Activated CD4-positive, alpha-beta T cell treated with anti-CD3 and anti-CD28 coated beads for 36 hours (primary cell): Measurements from ENCODE around the gene FOXRED2. TPM values are rescaled to one million over a fixed set of nuclear protein-coding genes. Genes with fewer than 3 reads are reported as not detected.

ENCODE experiments used
- ATAC-seq: fragments of 200-7000 bp; cut with Tn5 transposase; one replicate; pipeline ENCODE4 v1.10.0; 2021; ENCODE audit warnings: mild to moderate bottlenecking, moderate library complexity
- CTCF ChIA-PET: fragments of 350-600 bp; sonication (Branson Sonifier 250); formaldehyde crosslinking; loops from one replicate; lab custom pipeline; 2021; ENCODE audit warnings: antibody characterized with exemption; lab: Charles Lee
- POLR2A ChIA-PET: fragments of 350-600 bp; sonication (Branson Sonifier 250); formaldehyde crosslinking; loops from one replicate; lab custom pipeline; 2021; ENCODE audit warnings: antibody characterized with exemption, inconsistent platforms; lab: Charles Lee
- DNase-seq: peaks from one replicate; pipeline ENCODE4 v3.0.0-alpha.2; 2020
- H3K27ac Mint-ChIP-seq: one replicate; pipeline ENCODE4 v1.8.0; 2021; ENCODE audit warnings: mixed read lengths
- H3K27me3 Mint-ChIP-seq: one replicate; pipeline ENCODE4 v1.8.0; 2021; ENCODE audit warnings: mixed read lengths
- H3K36me3 Mint-ChIP-seq: one replicate; pipeline ENCODE4 v1.8.0; 2021; ENCODE audit warnings: low read depth, mixed read lengths
- H3K4me1 Mint-ChIP-seq: one replicate; pipeline ENCODE4 v1.8.0; 2021; ENCODE audit warnings: mixed read lengths
- H3K4me3 Mint-ChIP-seq: one replicate; pipeline ENCODE4 v1.8.0; 2021; ENCODE audit warnings: mild to moderate bottlenecking, moderate library complexity, mixed read lengths
- H3K9me3 Mint-ChIP-seq: one replicate; pipeline ENCODE4 v1.8.0; 2021; ENCODE audit warnings: low read depth, mixed read lengths
- intact Hi-C, 2 experiments: fragments of 100-400 bp; cut with DNase I in 1 of 2; cut with micrococcal nuclease in 1 of 2; formaldehyde crosslinking; loops; one replicate each; pipeline versions ENCODE4 v1.14.2 to v1.15.1; 2022 to 2024; cut with DNase I, micrococcal nuclease
- total RNA-seq, 2 experiments: library from RNA; stranded (reverse); gene quantifications; one replicate each; pipeline ENCODE4 v1.2.3, GENCODE V29; 2021

The FOXRED2 gene
- 10 to 100 TPM; 15.7 to 16.6 TPM for total RNA-seq

- peak within 1 kb of the TSS; percentile 58 for H3K27ac Mint-ChIP-seq
- H3K36me3 Mint-ChIP-seq, result peaks cover 28% of the 10 kb centered on the region
- peaks cover 13% of the 10 kb centered on the region for H3K4me1 Mint-ChIP-seq
- intact Hi-C loops, result loop anchor here (1.0 to 10.0 kb wide), 3 partner anchors 22 to 1212 kb away; partner anchors contain the start of genes EIF3D (in 2 of the 2) and TOM1 (in 1 of the 2)
- DNase-seq (peak; percentile 94), ATAC-seq (peak; percentile 95)
- H3K4me3 Mint-ChIP-seq, result peak within 1 kb of the TSS; percentile 49
- H3K27me3 Mint-ChIP-seq, result no peaks in the 10 kb centered on the region
- CTCF ChIA-PET, result interaction anchor here (0.8 kb wide), 1 partner anchor 268 kb away, joined by 3 read pairs; the partner anchor contains the start of gene APOL2
- POLR2A ChIA-PET, result interaction anchor here (1.5 kb wide), 1 partner anchor 25 kb away, joined by 6 read pairs; the partner anchor contains the start of gene TXN2
- H3K9me3 Mint-ChIP-seq, result no peaks in the 10 kb centered on the region
These were observed at the start of gene FOXRED2 for GRCh38 chr22:36506637-36507517. TSS of gene FOXRED2 (minus strand) at chr22:36507040. CDS start at chr22:36506422, 618 bp downstream.

GRCh38 chr22:36554098-36554497 lies 47.3 kb upstream of the FOXRED2 start:
- Mint-ChIP-seq H3K4me1 (no peaks in the 10 kb centered on the region), H3K4me3 (no peak overlapping the region), H3K27ac (no peak overlapping the region), H3K9me3 (no peaks in the 10 kb centered on the region), H3K36me3 (no peaks in the 10 kb centered on the region), H3K27me3 (peaks cover 9% of the 10 kb centered on the region)
- ATAC-seq (no peak), DNase-seq (no peak)
- intact Hi-C loops, result no loop called here
- ChIA-PET POLR2A (no interaction called here), CTCF (interaction anchor here (0.5 to 0.7 kb wide), 3 partner anchors 13 to 94 kb away, joined by 3 read pairs; no protein-coding TSS in a partner anchor)

- Mint-ChIP-seq H3K27me3 (peaks cover 6% of the 10 kb centered on the region), H3K36me3 (no peaks in the 10 kb centered on the region), H3K27ac (no peak overlapping the region), H3K9me3 (no peaks in the 10 kb centered on the region), H3K4me1 (no peaks in the 10 kb centered on the region), H3K4me3 (no peak overlapping the region)
- no peak for ATAC-seq
- no peak for DNase-seq
- ChIA-PET POLR2A (no interaction called here), CTCF (interaction anchor here (0.6 to 2.5 kb wide), 4 partner anchors 10 to 304 kb away, joined by 3 to 10 read pairs (median 6); no protein-coding TSS in a partner anchor)
- intact Hi-C loops, result no loop called here
These were observed 45.4 kb upstream of the FOXRED2 start for GRCh38 chr22:36552289-36552688.

- DNase-seq, result no peak
- ChIA-PET CTCF (interaction anchor here (2.5 kb wide), 1 partner anchor 9 kb away, joined by 10 read pairs; no protein-coding TSS in a partner anchor), POLR2A (no interaction called here)
- Mint-ChIP-seq H3K27me3 (peaks cover 8% of the 10 kb centered on the region), H3K4me1 (no peaks in the 10 kb centered on the region), H3K4me3 (no peak overlapping the region), H3K27ac (no peak overlapping the region), H3K36me3 (no peaks in the 10 kb centered on the region), H3K9me3 (no peaks in the 10 kb centered on the region)
- intact Hi-C loops, result no loop called here
- no peak for ATAC-seq
These were observed 44.1 kb upstream of the FOXRED2 start for GRCh38 chr22:36550701-36551495.

GRCh38 chr22:36549033-36549432 lies 42.2 kb upstream of the FOXRED2 start:
- Mint-ChIP-seq H3K27ac (no peak overlapping the region), H3K27me3 (peaks cover 8% of the 10 kb centered on the region), H3K36me3 (no peaks in the 10 kb centered on the region), H3K4me3 (no peak overlapping the region), H3K4me1 (no peaks in the 10 kb centered on the region), H3K9me3 (no peaks in the 10 kb centered on the region)
- ChIA-PET POLR2A (no interaction called here), CTCF (interaction anchor here (0.6 to 0.7 kb wide), 2 partner anchors 11 to 994 kb away, joined by 3 to 4 read pairs; no protein-coding TSS in a partner anchor)
- DNase-seq (no peak), ATAC-seq (no peak)
- intact Hi-C loops, result no loop called here

- H3K9me3 Mint-ChIP-seq, result no peaks in the 10 kb centered on the region
- no peak for ATAC-seq
- no peaks in the 10 kb centered on the region for H3K36me3 Mint-ChIP-seq
- ChIA-PET POLR2A (no interaction called here), CTCF (interaction anchor here (0.6 to 1.7 kb wide), 2 partner anchors 10 to 225 kb away, joined by 4 to 6 read pairs; no protein-coding TSS in a partner anchor)
- intact Hi-C loops, result no loop called here
- peaks cover 8% of the 10 kb centered on the region for H3K27me3 Mint-ChIP-seq
- DNase-seq, result no peak
- H3K27ac Mint-ChIP-seq, result no peak overlapping the region
- no peak overlapping the region for H3K4me3 Mint-ChIP-seq
- H3K4me1 Mint-ChIP-seq, result no peaks in the 10 kb centered on the region
These were observed 41.8 kb upstream of the FOXRED2 start for GRCh38 chr22:36548606-36549005.

- no peak overlapping the region for H3K27ac Mint-ChIP-seq
- CTCF ChIA-PET, result interaction anchor here (1.1 to 1.7 kb wide), 3 partner anchors 26 to 226 kb away, joined by 3 to 6 read pairs (median 4); no protein-coding TSS in a partner anchor
- DNase-seq, result no peak
These were observed 40.1 kb upstream of the FOXRED2 start for GRCh38 chr22:36546932-36547331.

GRCh38 chr22:36546092-36546804 lies 39.4 kb upstream of the FOXRED2 start:
- ChIA-PET POLR2A (no interaction called here), CTCF (interaction anchor here (0.5 to 1.2 kb wide), 4 partner anchors 10 to 462 kb away, joined by 3 to 4 read pairs (median 4); a partner anchor contains a TSS)
- Mint-ChIP-seq H3K4me3 (no peak overlapping the region), H3K9me3 (no peaks in the 10 kb centered on the region), H3K27ac (no peak overlapping the region), H3K4me1 (peaks cover 8% of the 10 kb centered on the region), H3K36me3 (no peaks in the 10 kb centered on the region), H3K27me3 (peaks cover 8% of the 10 kb centered on the region)
- DNase-seq (peak; percentile 72), ATAC-seq (peak; percentile 59)
- intact Hi-C loops, result loop anchor here (1.0 to 2.0 kb wide), 4 partner anchors 211 to 432 kb away; partner anchors contain the start of gene IFT27 (in 1 of the 2)

More at GRCh38 chr22:36546932-36547331, 40.1 kb upstream of the FOXRED2 start:
- Mint-ChIP-seq H3K9me3 (no peaks in the 10 kb centered on the region), H3K27me3 (peaks cover 8% of the 10 kb centered on the region), H3K4me3 (no peak overlapping the region), H3K36me3 (no peaks in the 10 kb centered on the region), H3K4me1 (peaks cover 4% of the 10 kb centered on the region)
- POLR2A ChIA-PET, result no interaction called here
- intact Hi-C loops, result loop anchor here (1.0 to 2.0 kb wide), 4 partner anchors 210 to 431 kb away; partner anchors contain the start of gene IFT27 (in 1 of the 2)
- peak; percentile 31 for ATAC-seq

GRCh38 chr22:36544107-36544620 lies 37.3 kb upstream of the FOXRED2 start:
- DNase-seq (no peak), ATAC-seq (no peak)
- POLR2A ChIA-PET, result no interaction called here
- Mint-ChIP-seq H3K9me3 (no peaks in the 10 kb centered on the region), H3K36me3 (no peaks in the 10 kb centered on the region), H3K27ac (no peak overlapping the region), H3K4me3 (no peak overlapping the region), H3K4me1 (peaks cover 8% of the 10 kb centered on the region), H3K27me3 (peaks cover 2% of the 10 kb centered on the region)
- CTCF ChIA-PET, result interaction anchor here (0.5 to 0.6 kb wide), 3 partner anchors 282 to 626 kb away, joined by 3 read pairs; no protein-coding TSS in a partner anchor
- intact Hi-C loops, result no loop called here

- H3K4me3 Mint-ChIP-seq, result peak overlapping the region; percentile 44
- ATAC-seq, result peak; percentile 98
- intact Hi-C loops, result loop anchor here in 1 of 2 experiments (1.0 kb wide), 1 partner anchor 13 kb away; the partner anchor contains the start of gene EIF3D
These were observed 35.1 kb upstream of the FOXRED2 start for GRCh38 chr22:36541831-36542411.

More at GRCh38 chr22:36541831-36542411, 35.1 kb upstream of the FOXRED2 start:
- ChIA-PET CTCF (interaction anchor here (0.6 to 2.1 kb wide), 5 partner anchors 10 to 241 kb away, joined by 3 to 10 read pairs (median 3); no protein-coding TSS in a partner anchor), POLR2A (interaction anchor here (1.0 to 1.6 kb wide), 2 partner anchors 10 to 13 kb away, joined by 4 read pairs; no protein-coding TSS in a partner anchor)
- H3K36me3 Mint-ChIP-seq, result no peaks in the 10 kb centered on the region
- H3K4me1 Mint-ChIP-seq, result peaks cover 8% of the 10 kb centered on the region
- peak; percentile 80 for DNase-seq
- H3K27ac Mint-ChIP-seq, result peak overlapping the region; percentile 91
- no peaks in the 10 kb centered on the region for H3K9me3 Mint-ChIP-seq
- peaks cover 2% of the 10 kb centered on the region for H3K27me3 Mint-ChIP-seq
